GM21786 (cell line): Measurements from ENCODE around the gene CMTM8.

Source experiments
- ATAC-seq: cut with Tn5 transposase; IDR thresholded peaks from one replicate; pipeline ENCODE4 v1.9.1; 2021; ENCODE audit not compliant: unreplicated experiment

CMTM8 gene

GRCh38 chr3:32305361-32305876 is 66.9 kb downstream of the CMTM8 start:
- no peak for ATAC-seq

DNA sequence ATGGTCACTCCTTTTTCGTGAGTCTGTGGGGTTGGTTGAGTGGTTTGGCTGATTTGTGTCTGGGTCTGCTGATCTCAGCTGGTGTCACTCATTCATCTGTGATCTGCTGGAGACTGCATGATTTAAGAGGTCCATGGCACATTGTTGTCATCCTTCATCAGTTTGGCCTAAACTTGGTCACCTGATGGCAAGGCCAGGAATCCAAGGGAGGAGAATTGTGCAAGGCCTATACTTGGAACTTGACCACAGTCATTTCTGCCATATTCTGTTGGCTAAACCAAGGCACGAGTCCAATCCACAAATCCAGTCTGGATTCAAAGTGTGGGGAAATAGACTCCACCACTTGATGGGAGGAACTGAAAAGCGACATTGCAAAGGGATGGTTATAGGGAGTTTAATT is 67.6 kb downstream of the CMTM8 start:
- no peak for ATAC-seq

DNA sequence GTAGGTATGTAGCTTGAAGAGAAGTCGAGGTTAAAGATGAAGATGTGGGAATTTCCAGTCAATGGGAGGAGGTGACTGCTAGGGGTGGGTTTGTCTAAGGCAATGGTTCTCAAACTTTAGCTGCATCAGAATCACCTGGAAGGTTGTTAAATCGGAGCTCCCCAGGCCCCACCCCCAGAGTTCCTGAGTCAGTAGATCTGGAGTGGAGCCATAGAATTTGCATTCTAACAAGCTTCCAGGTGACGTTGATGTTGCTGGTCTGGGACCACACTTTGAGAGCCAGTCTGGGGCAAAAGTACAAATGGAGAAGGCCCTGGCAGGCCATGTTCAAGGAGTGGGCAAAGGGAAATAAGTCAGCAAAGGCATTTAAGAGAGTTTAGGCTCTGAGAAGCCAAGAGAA is 69.1 kb downstream of the CMTM8 start:
- no peak for ATAC-seq

DNA sequence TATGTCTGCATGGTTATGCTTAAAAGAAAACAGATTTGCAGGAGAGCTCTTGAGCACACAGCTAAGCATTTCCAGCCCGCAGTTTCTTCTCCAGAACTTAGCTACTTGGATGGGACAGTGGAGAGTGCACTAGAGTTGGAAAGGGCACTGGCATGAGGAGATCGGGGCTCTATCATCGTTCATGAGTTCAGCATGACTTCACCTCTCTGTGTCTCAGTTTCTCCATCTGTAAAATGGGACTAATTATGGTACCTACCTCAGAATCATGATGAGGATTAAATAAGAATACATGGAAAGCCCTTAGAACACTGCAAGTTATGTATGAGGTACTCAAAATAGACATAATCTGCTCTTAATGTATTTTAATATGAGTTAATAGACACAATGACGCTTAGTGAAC is 69.9 kb downstream of the CMTM8 start:
- ATAC-seq, result no peak

- peak; percentile 65 for ATAC-seq
These were observed 71.3 kb downstream of the CMTM8 start for GRCh38 chr3:32309654-32310242.

DNA sequence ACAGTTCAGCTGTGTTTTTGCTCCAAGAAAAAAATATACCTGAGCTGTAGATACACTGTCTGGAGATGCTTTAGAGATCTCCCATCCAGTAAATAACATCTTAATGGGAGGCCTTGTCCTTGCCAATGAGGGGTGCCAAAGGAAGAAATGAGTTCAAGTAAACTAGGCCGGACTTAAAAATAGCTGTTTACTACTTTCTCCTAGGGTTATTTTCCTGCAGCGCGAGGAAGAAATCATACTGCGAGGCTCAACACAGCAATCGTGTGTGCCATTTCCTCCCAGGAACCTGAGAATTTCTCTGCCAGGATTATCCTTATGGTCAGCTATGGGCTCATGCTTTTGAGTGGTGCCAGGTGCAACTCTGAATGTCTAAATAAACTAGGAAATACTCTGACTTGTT is 71.9 kb downstream of the CMTM8 start:
- ATAC-seq, result no peak

- no peak for ATAC-seq
These were observed 72.7 kb downstream of the CMTM8 start for GRCh38 chr3:32310918-32311839.

DNA sequence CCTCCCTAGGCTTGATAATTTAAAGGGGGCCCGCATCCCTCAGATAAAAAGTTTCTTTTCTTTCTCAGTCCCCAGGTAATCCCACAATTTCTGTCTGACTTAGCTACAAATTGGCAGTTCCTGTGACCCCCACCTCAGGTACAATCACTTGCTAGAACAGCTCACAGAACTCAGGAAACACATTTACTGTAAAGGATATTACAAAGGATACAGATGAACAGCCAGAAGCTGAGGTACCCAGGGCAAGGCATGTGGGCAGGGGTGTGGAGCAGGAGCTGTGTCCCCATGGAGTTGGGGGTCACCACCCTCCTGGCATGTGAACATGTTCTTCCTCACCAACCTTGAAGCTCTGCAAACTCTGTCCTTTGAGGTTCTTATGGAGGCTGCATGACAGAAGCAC is 73.8 kb downstream of the CMTM8 start:
- ATAC-seq, result no peak

DNA sequence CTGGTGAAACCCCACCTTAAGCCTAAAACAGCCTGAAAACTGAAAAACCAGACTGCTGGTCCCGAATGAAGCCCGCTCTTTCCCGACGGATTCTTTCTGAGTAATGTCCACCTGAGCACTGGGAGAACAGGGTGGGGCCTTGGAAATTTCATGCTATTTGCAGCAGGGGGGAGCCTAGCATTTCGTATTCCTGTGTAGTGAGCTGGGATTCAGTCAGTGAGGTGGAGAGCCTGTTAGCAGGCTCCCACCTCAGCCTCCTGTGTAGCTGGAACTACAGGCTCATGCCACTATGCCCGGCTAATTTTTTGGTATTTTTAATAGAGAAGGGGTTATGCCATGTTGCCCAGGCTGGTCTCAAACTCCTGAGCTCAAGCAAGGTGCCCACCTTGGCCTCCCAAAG is 74.7 kb downstream of the CMTM8 start:
- ATAC-seq, result no peak

DNA sequence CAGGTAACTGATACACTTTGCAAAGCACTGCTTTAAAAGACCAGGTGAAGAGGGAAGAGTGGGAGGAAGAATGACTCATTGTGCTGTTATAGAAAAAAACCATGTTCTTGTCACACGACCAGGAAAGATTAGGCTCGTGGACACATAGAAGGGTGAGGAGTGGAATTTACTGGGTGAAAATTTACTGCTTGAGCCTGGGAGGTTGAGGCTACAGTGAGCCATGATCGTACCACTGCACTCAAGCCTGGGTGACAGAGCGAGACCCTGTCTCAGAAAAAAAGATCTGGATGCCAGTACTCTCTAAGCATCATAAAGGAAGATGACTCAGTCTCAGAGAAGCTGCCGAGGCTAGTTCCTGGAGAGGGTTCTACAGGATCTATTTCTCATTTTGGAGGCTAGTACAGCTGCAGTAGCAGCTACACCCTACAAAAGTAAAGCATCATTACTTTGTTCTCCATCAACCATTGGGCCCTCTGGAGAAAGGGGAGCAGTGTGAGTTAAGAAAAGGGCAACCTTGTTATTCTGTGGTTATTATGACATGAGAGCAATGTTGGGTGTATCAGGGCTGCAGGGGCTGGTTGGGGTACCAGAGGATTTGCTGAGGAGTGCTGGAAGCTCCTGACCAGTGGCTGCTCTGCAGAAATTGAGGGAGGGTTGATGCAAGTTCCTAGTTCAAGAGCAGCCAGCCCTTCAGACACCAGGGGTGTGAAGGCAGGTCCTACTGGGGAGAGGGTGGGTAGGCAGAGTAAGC is 75.4 kb downstream of the CMTM8 start:
- no peak for ATAC-seq

DNA sequence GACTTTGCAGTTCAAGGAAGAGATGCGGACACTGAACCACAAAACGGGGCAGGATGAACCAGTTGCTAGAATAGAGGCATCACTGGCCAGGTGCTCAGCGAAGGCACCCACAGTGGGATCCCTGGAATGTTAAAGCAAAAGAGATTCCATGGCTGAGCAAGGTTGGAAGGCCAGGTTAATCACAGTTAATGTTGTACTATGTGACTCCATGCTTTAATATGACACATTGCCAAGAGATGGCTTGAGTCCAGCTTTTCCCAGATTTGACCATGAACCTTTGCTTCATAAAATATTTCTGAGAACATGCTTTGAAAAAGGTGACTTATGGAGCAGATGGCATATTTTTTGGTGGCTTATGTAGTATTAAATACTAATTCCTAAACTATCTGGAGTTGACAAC is 77.0 kb downstream of the CMTM8 start:
- ATAC-seq, result no peak

DNA sequence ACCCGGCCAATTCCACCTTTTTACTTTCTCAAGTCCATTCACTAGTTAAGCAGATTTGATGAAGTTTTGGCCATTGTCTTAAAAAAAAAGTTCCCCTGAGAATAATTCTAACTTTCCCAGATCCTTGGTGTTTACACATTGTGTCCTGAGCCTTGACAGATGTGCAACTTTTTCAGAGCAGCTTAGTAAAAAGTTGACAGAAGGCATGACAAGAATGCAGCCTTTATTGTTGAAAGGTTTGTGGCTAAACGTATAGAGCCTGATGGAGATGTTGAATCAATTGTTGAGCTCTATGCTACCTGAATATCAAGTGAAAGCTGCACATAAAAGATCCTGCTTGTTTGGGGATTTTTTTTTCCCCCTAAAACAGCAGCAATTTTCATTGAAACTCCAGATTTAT is 77.8 kb downstream of the CMTM8 start:
- ATAC-seq, result no peak

- ATAC-seq, result no peak
These were observed 78.5 kb downstream of the CMTM8 start for GRCh38 chr3:32316976-32317375.

- ATAC-seq, result no peak
These were observed 81.1 kb downstream of the CMTM8 start for GRCh38 chr3:32319607-32320006.

DNA sequence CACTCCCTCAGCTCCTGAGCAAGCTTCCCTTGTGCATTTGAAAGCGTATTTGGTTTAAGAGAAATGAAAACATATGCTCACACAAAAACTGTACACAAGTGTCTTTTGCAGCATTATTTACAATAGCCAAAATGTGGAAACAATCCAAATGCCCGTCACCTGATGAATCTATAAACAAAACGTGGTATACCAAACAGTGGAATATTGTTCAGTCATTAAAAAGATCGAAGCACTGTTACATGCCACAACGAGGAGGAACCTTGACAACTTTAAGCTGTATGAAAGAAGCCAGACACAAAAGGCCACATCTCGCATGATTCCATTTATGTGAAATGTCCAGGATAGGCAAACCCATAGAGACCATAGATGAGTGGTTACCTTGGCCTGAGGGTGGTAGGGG is 81.6 kb downstream of the CMTM8 start:
- ATAC-seq, result no peak

DNA sequence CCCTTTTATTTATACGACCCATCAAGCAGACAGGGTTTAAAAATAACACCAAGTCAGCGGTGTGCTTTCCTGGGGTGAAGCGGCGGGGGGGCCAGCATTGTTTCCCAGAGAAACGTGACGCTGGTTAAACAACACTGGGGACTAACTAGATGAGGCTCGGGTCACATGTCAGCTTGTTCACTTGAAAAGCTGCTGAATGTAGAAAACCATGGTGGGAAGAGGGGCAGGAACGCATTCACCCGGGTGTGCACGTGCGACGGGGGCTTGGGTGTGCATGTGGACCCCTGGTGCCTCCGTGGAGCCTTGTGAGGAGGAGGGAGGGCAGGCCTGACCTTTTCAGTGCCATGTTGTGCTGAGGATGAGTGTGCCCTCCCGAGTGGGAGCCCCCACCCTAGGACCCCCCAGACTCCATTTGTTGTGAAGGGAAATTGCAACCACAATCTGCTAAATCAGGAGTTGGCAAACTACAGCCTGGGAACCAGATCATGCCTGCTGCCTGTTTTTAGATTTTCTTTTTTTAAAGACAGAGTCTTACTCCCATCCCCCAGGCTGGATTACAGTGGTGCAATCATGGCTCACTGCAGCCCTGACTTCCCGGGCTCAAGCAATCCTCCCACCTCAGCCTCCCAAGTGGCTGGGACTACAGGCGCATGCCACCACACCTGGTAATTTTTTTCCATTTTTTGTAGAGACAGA is 82.8 kb downstream of the CMTM8 start:
- no peak for ATAC-seq

DNA sequence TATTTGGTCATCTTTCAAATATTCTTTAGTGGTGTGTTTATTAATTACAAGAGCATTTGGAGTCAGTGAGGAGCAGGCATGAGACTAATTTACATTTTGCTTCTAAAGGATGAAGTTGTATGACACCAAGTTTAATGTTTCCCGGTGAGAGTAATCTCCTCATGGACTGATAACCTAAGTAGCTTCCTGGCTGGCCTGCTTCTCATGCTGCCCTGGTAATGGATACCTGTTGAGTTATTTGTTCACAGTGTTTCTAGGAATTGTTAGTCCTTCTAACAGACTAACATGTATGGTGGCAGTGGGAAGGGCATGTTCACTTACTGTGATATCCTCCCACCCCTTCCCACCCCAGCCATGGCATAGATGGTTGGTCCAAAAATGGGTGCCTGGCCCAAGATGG is 83.8 kb downstream of the CMTM8 start:
- no peak for ATAC-seq

DNA sequence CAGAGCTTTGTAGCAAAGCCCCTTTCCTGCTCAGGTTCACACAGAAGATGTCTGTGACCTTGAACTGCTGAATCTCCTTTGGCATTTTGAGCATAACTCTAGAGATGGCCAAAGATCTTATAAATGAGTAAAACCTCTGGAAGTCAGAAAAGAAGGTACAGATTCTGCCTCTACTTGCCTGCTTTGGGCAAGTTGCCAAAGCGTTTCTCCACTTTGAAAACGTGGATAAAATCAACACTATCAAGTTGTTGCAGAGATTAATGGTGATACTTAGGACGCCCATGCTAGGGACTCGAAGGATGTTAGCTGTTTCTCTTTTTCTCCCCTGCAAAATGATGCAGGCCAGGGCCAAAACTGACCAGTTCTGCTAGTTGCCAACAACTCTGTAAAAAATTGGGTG is 85.1 kb downstream of the CMTM8 start:
- ATAC-seq, result no peak

DNA sequence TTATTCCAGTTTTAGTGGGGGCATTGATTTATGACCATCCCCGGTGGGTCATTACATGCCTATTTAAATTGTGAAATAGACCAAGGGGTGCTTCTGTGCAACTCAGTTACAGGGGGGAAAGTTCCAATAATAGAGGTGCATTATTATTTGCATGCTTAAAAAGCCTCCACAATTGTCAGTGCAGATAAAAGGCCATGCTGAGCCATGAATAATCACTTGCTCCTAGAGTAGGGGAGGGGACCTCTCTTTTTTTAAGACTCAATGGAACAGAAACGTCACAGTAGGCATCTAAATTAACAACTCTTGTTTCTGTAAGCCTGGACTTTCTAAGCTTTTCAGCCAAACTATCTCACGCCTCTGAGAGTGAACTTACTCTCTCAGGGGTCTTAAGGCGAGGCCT is 86.7 kb downstream of the CMTM8 start:
- no peak for ATAC-seq

DNA sequence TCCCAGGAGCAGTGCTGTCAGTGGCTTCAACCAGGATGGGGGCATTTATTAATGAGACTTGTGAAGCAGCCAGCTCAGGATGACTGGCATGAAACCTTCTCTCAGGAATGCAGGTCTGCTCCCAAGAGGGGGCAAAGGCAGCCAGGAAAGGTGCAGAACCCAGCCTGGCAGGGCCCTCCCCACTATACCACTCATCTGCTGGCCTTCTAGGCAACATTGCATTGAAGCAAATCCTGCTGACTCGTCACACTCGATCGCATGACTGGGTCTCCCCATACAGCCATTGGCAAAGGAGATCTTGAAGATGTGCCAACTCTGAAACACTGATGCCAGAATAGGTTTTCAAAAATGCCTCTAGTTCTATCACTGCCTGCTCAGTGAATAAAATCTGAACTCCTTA is 87.4 kb downstream of the CMTM8 start:
- ATAC-seq, result no peak

GRCh38 chr3:32326795-32327194 is 88.3 kb downstream of the CMTM8 start:
- no peak for ATAC-seq
